Esophagus muscularis mucosa (tissue), 4 donors: ENCODE results near the gene CDH5. TPM values are rescaled to one million over a fixed set of nuclear protein-coding genes. Genes with fewer than 3 reads are reported as not detected.
A peak's percentile ranks its signal among the peaks of the same experiment; 100 is the strongest.

Source experiments
- DNase-seq: peaks from one replicate; pipeline ENCODE4 v3.0.0-alpha.2; 2017; ENCODE audit errors: extremely low spot score
- H3K27ac ChIP-seq, 4 donors: fragments of 200-600 bp; sonication (generic); replicated peaks in 1 of 4; 1 replicate in 3 of 4; 2 replicates in 1 of 4; pipeline ENCODE4 v1.5.1; 2016 to 2019; ENCODE audit warnings: mild to moderate bottlenecking in 1 of 4
- H3K27me3 ChIP-seq, 4 donors: fragments of 200-600 bp; sonication (generic); one replicate each; pipeline versions ENCODE4 v1.5.1 to v1.6.0; 2016 to 2019
- H3K36me3 ChIP-seq, 4 donors: fragments of 200-600 bp; sonication (generic); one replicate each; pipeline ENCODE4 v1.5.1; 2016 to 2019
- H3K4me1 ChIP-seq, 4 donors: fragments of 200-600 bp; sonication (generic); one replicate each; pipeline ENCODE4 v1.5.1; 2016 to 2019
- H3K4me3 ChIP-seq, 4 donors: fragments of 200-600 bp; sonication (generic); 1 replicate in 2 of 4; 2 replicates in 2 of 4; pipeline ENCODE4 v1.5.1; 2016 to 2019; ENCODE audit warnings: mild to moderate bottlenecking in 4 of 4, moderate library complexity in 1 of 4
- H3K9me3 ChIP-seq, 4 donors: fragments of 200-600 bp; sonication (generic); 1 replicate in 3 of 4; 2 replicates in 1 of 4; pipeline ENCODE4 v1.5.1; 2016 to 2019
- CTCF ChIP-seq, 3 experiments: fragments of 200-600 bp in 2 of 3; fragments of 450-650 bp in 1 of 3; sonication (generic) in 2 of 3; IDR thresholded peaks; one replicate each; pipeline ENCODE4 v1.5.1; 2017 to 2019; ENCODE audit warnings: antibody characterized with exemption in 3 of 3, mild to moderate bottlenecking in 2 of 3, moderate library complexity in 1 of 3
- EP300 ChIP-seq: sonication (generic); formaldehyde crosslinking; IDR thresholded peaks from one replicate; pipeline ENCODE4 v1.6.1; 2017; ENCODE audit warnings: antibody characterized with exemption
- POLR2A ChIP-seq: fragments of 450-650 bp; IDR thresholded peaks from one replicate; pipeline ENCODE4 v1.6.1; 2017; ENCODE audit warnings: antibody characterized with exemption, moderate library complexity, mild to moderate bottlenecking, low read depth
- POLR2AphosphoS5 ChIP-seq, 2 donors: sonication (generic); formaldehyde crosslinking; IDR thresholded peaks; one replicate each; pipeline ENCODE4 v1.6.1; 2017; ENCODE audit warnings: antibody characterized with exemption in 2 of 2
- WGBS: methylation state at CpG from one replicate; pipeline ENCODE4 v1.1.5; 2018; 5-methylcytosine and 5-hydroxymethylcytosine counted together
- intact Hi-C: fragments of 100-400 bp; cut with DNase I; formaldehyde crosslinking; loops from one replicate; pipeline ENCODE4 v1.15.1; 2023
- total RNA-seq, 4 donors: library from RNA; depleted of rRNA; stranded (reverse); fragments of >200 nt; gene quantifications; one replicate each; pipeline versions ENCODE4 v1.1.0 to v1.2.1, GENCODE V29; 2016

Gene CDH5
- total RNA-seq, 4 donors from 2014 or later: 19.5 to 63.1 (median 50.6) TPM

DNA sequence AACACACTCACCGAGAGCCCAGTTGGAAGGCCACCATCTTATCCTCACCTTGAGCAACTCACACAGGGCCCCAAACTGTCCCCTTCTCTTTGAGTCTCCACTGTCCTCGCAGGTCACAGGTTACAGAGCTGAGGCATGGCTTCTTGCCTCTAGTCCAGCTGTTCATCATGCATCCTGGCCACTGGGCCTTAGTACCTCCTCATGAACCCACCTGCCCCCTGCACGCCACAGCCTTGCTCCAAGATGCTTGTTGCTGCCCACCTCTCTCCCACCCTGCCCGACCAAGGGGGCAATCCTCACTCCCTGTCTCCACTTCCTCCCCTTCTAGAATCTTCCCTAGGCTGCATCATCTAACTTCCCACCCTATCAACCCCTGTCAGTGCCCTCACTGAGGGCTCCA is 17.1 kb downstream of the CDH5 start:
- Histone ChIP-seq H3K4me1 (peaks cover 0 to 13% (median 10%) of the 10 kb centered on the region in 4 donors), H3K27me3 (no peaks in the 10 kb centered on the region), H3K36me3 (peaks cover 0 to 40% (median 4%) of the 10 kb centered on the region in 4 donors), H3K4me3 (no peak overlapping the region), H3K27ac (peak overlapping the region; percentile 46 to 74 (median 63)), H3K9me3 (no peaks in the 10 kb centered on the region)
- intact Hi-C loops: no loop called here
- DNase-seq: no peak
- TF ChIP-seq EP300 (no peak), POLR2AphosphoS5 (IDR thresholded peaks at IDR 0.05) (no peak), POLR2A (no peak), CTCF (IDR thresholded peaks at IDR 0.05) (no peak)
- 84% methylated on average over 4 of the region's 4 CpGs for WGBS

- H3K27me3 ChIP-seq: no peaks in the 10 kb centered on the region
- H3K9me3 ChIP-seq: no peaks in the 10 kb centered on the region
- no peak overlapping the region for H3K4me3 ChIP-seq
- no peak for TF ChIP-seq EP300
- no peak for TF ChIP-seq CTCF (IDR thresholded peaks at IDR 0.05)
- no peak for TF ChIP-seq POLR2AphosphoS5 (IDR thresholded peaks at IDR 0.05)
- no peak for TF ChIP-seq POLR2A
- no peak for DNase-seq
- intact Hi-C loops: no loop called here
- peaks cover 0 to 13% (median 8%) of the 10 kb centered on the region in 4 donors for H3K4me1 ChIP-seq
- H3K27ac ChIP-seq: no peak overlapping the region
- 91% methylated on average over 4 of the region's 4 CpGs for WGBS
- H3K36me3 ChIP-seq: peaks cover 0 to 48% (median 6%) of the 10 kb centered on the region in 4 donors
Observed at GRCh38 chr16:66385415-66385814, 18.9 kb downstream of the CDH5 start.

GRCh38 chr16:66386629-66387622 is 20.4 kb downstream of the CDH5 start:
- DNase-seq: no peak
- Histone ChIP-seq H3K27me3 (no peaks in the 10 kb centered on the region), H3K9me3 (no peaks in the 10 kb centered on the region), H3K4me1 (peaks cover 0 to 13% (median 8%) of the 10 kb centered on the region in 4 donors), H3K36me3 (peaks cover 0 to 55% (median 9%) of the 10 kb centered on the region in 4 donors), H3K4me3 (no peak overlapping the region), H3K27ac (no peak overlapping the region)
- TF ChIP-seq POLR2AphosphoS5 (IDR thresholded peaks at IDR 0.05): no peak
- no peak for TF ChIP-seq POLR2A
- no peak for TF ChIP-seq EP300
- TF ChIP-seq CTCF (IDR thresholded peaks at IDR 0.05): no peak
- intact Hi-C loops: no loop called here
- whole genome bisulfite sequencing: 92% methylated on average over 19 of the region's 20 CpGs

- Histone ChIP-seq H3K36me3 (peaks cover 0 to 63% (median 9%) of the 10 kb centered on the region in 4 donors), H3K9me3 (no peaks in the 10 kb centered on the region), H3K4me3 (no peak overlapping the region), H3K27me3 (no peaks in the 10 kb centered on the region), H3K27ac (no peak overlapping the region), H3K4me1 (peaks cover 0 to 8% (median 7%) of the 10 kb centered on the region in 4 donors)
- intact Hi-C loops: no loop called here
- 77% methylated on average over 2 of the region's 2 CpGs for WGBS
- no peak for TF ChIP-seq POLR2A
- TF ChIP-seq POLR2AphosphoS5 (IDR thresholded peaks at IDR 0.05): no peak
- TF ChIP-seq EP300: no peak
- no peak for TF ChIP-seq CTCF (IDR thresholded peaks at IDR 0.05)
- no peak for DNase-seq
Observed at GRCh38 chr16:66387817-66388332, 21.4 kb downstream of the CDH5 start.
